KOPT-K1 (cell line): ENCODE measurements around the gene TUBA4A.
"Not testable (repeated sequence)": the region's sequence is repeated elsewhere in the genome, so short reads cannot be mapped to it uniquely, and the experiment has no call there.

Experiments used
- H3K27ac ChIP-seq: fragments of 200-600 bp; sonication (generic); 2 replicates; pipeline ENCODE4 v1.5.1; 2016; ENCODE audit warnings: antibody characterized with exemption, mild to moderate bottlenecking, low read depth, low read length; ENCODE audit not compliant: poor library complexity, severe bottlenecking
- H3K36me3 ChIP-seq: fragments of 200-600 bp; sonication (generic); 2 replicates; pipeline ENCODE4 v1.5.1; 2017; ENCODE audit warnings: antibody characterized with exemption, mild to moderate bottlenecking, low read length, moderate library complexity; ENCODE audit not compliant: insufficient read depth
- H3K9me3 ChIP-seq: fragments of 200-600 bp; sonication (generic); 2 replicates; pipeline ENCODE4 v1.5.1; 2017; ENCODE audit warnings: antibody characterized with exemption, low read length, mild to moderate bottlenecking; ENCODE audit not compliant: insufficient read depth, poor library complexity, severe bottlenecking

Gene TUBA4A

DNA sequence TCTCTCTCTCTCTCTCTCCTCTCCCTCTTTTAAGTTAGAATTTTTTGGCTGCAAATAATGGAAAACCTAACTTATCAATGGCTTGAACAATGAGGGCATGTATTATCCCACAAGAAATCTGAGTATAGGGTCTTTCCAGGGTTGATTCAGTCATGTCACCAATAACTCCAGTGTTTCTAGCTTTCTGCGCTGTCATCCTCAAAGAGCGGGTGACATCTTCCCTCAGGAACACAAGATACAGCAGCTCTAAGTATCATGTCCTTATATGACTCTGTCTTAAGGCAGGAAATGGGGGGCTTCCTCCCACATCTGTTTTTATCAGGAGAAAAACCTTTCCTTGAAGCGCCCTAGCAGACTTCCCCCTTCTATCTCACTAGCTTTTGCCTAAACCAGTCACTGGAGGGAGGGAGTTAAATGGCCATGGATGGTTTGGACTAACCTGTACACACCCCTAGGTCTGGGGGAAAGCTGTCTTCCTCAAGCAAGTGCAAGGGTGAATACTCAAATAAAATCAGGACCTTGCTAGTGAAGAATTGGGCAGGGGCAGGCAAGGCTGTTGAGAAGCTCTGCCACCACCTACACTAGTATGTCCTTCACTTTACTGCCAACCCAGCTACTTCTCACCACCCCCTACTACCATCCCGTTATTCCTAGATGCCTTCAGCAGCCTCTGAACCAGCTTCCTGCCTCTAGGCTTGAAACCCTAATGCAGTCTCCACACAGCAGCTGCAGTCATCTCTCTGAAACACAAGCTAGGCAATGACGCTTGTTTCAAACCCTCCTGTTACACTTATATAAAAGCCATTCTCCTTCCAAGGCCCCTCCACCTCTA lies 7.5 kb upstream of the TUBA4A start:
- no peaks in the 10 kb centered on the region for H3K36me3 ChIP-seq
- no peaks in the 10 kb centered on the region for H3K9me3 ChIP-seq
- no peak overlapping the region for H3K27ac ChIP-seq

- not testable (repeated sequence) for H3K36me3 ChIP-seq, H3K9me3 ChIP-seq, H3K27ac ChIP-seq
Observed at GRCh38 chr2:219258942-219259341, 5.2 kb upstream of the TUBA4A start.

DNA sequence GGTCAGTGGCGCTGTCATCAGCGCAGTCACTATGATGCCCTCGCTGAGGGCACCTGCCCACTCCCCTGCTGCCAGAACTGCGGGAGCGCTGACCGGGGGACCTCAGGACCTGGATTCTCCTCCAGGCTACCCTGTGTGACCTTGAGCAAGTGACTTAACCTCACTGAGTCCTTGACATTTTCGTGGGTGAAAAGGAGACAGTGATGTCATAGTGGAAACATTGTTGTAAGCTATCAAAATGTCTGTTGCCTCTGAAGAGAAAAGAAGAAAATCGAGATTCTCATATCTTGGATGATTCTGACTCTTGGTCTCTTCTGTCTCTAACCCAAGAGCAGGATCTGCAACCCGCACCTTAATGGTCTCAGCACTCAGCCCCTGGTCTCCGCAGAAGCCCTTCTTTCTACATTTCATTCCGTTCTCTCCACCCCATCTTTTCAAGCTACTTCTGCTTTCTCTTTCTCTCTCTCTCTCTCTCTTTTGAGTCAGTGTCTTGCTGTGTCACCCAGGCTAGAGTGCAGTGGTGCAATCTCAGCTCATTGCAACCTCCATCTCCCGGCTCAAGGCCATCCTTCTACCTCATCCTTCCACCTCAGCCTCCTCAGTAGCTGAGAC lies 978 bp upstream of the TUBA4A start:
- Histone ChIP-seq H3K9me3 (no peaks in the 10 kb centered on the region), H3K36me3 (no peaks in the 10 kb centered on the region), H3K27ac (no peak overlapping the region)

- H3K27ac ChIP-seq = no peak within 1 kb of the TSS
- no peaks in the 10 kb centered on the region for H3K36me3 ChIP-seq
- no peaks in the 10 kb centered on the region for H3K9me3 ChIP-seq
Observed at GRCh38 chr2:219252900-219253752, 592 bp downstream of the TUBA4A start, which contains the start of gene TUBA4B. Gene TUBA4B (plus strand): TSS chr2:219253243. CDS start chr2:219253408, 165 bp downstream.

DNA sequence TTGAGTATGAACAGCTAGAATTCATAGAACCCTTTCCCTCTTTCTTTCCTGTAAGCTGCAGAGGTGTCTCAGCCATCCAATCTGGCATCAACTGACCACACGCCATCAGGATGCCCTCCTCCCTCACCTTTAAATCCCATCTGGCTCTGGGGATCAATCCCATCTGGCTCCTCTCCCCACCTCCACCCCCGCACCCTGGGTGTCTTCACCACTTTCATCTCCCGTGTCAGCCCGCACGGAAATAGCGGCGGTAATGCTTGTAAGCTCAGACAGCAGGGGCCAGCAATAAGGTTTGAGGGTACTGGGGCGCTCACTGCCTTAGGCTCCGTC lies 1.2 kb downstream of the TUBA4A start:
- Histone ChIP-seq H3K9me3 (no peaks in the 10 kb centered on the region), H3K27ac (no peak overlapping the region), H3K36me3 (no peaks in the 10 kb centered on the region)

DNA sequence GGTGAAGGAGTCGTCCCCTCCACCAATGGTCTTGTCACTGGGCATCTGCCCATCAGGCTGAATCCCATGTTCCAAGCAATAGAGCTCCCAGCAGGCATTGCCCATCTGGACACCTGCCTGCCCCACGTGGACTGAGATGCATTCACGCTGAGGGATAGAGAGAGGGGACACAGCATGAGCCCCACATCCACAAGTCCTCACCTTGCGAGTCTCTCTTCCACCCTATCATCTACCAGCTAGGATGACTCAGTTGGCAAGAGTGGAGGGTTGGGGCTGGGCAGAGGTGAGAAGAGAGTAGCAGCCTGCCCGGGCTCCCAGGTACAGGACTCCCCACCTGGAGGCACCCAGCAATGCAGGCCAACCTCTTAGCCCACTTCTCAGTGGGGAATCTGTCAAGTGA lies 1.6 kb downstream of the TUBA4A start:
- Histone ChIP-seq H3K27ac (no peak overlapping the region), H3K36me3 (no peaks in the 10 kb centered on the region), H3K9me3 (no peaks in the 10 kb centered on the region)

DNA sequence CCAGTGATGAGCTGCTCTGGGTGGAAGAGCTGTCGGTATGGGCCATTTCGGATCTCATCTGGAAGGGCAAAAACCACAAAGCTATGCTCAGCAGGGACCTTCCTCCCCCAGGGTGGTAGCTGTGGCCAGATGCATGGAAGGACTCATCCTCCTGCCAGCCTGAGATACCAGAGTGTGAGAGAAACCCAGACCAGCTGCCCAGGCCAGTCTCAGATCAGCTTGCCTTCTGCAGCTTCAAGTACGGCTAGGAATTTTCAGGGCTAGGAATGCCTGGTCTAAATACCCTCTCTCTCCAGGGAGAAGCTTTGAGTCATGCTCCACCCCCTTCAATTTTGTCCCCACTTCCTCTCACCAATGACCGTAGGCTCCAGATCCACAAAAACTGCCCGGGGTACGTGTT lies 2.1 kb downstream of the TUBA4A start:
- no peak overlapping the region for H3K27ac ChIP-seq
- H3K36me3 ChIP-seq = no peaks in the 10 kb centered on the region

DNA sequence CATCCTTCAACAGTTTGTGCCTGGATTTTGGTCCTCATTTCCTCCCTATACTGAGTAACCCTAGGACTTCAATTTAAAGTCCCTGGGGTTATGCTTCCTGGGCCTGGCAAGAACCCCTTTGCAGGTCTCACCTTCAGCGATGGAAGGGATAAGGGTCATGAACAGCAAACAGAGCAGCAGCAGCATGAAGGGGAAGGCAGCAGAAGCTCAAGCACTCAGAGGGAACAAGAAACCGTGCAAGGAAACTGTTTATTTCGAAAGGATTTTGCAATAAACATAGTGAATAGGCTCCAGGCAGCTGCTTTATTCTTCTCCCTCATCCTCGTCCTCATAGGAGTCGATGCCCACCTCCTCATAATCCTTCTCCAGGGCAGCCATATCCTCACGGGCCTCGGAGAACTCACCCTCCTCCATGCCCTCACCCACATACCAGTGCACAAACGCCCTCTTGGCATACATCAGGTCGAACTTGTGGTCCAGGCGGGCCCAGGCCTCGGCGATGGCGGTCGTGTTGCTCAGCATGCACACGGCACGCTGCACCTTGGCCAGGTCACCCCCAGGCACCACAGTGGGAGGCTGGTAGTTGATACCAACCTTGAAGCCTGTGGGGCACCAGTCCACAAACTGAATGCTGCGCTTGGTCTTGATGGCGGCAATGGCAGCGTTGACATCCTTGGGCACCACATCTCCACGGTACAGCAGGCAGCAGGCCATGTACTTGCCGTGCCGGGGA lies 3.5 kb downstream of the TUBA4A start:
- Histone ChIP-seq H3K9me3 (no peaks in the 10 kb centered on the region), H3K27ac (no peak overlapping the region)

More for the DNA sequence above, 2.1 kb downstream of the TUBA4A start:
- H3K9me3 ChIP-seq = no peaks in the 10 kb centered on the region

GRCh38 chr2:219249203-219249980 lies 4.3 kb downstream of the TUBA4A start:
- Histone ChIP-seq H3K36me3 (no peaks in the 10 kb centered on the region), H3K27ac (no peak overlapping the region), H3K9me3 (no peaks in the 10 kb centered on the region)

More for the DNA sequence above, 3.5 kb downstream of the TUBA4A start:
- H3K36me3 ChIP-seq = no peaks in the 10 kb centered on the region

DNA sequence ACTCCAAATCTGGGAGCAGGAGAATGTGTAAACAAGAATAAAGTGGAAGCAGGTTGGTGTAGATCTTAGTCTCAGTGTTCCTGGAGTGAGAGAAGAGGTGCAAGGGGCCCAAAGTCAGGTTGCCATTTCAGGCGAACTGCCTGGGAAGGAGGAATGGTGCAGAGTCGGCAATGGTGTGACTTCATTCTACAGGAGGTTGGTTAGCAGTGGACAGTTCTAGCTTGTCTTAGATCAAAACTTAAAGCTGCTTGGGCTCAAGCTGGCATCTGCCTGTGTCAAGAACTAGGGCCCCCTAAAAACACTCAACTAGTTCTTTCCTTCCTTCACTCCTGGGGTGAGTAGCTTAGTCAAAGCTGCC lies 4.9 kb downstream of the TUBA4A start:
- Histone ChIP-seq H3K27ac (no peak overlapping the region), H3K36me3 (no peaks in the 10 kb centered on the region), H3K9me3 (no peaks in the 10 kb centered on the region)

GRCh38 chr2:219247678-219248642 lies 5.8 kb downstream of the TUBA4A start:
- H3K9me3 ChIP-seq = no peaks in the 10 kb centered on the region
- H3K36me3 ChIP-seq = no peaks in the 10 kb centered on the region
- H3K27ac ChIP-seq = peak overlapping the region; percentile 12

DNA sequence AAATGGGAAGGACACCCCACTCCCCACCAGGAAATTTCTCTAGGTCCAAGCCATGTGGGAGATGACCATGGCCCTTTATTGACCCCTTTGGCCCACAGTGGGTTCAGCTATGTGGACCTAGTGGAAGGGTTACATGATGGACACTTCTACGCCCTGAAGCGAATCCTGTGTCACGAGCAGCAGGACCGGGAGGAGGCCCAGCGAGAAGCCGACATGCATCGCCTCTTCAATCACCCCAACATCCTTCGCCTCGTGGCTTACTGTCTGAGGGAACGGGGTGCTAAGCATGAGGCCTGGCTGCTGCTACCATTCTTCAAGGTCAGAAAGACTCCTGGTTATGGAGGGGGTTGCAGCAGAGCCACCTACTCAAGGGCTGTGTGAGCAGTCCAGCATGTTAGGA lies 7.2 kb downstream of the TUBA4A start:
- Histone ChIP-seq H3K27ac (no peak overlapping the region), H3K9me3 (no peaks in the 10 kb centered on the region), H3K36me3 (no peaks in the 10 kb centered on the region)

DNA sequence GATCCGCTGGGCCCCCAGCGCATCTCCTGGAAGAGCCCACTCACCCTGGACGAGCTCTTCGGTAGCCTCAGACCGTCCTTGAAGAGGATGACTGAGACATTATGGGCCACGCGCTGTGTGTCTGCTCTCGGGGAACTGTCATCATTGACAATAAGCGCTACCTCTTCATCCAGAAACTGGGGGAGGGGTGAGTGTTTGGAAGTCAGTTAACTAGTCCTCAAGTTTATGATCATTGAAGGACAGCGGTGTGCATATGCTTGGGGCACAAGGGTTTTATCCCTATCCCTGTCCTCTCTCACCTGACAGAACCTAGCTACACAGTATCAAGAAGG lies 7.9 kb downstream of the TUBA4A start:
- peak overlapping the region; percentile 88 for H3K27ac ChIP-seq
- no peaks in the 10 kb centered on the region for H3K9me3 ChIP-seq
- no peaks in the 10 kb centered on the region for H3K36me3 ChIP-seq
